Activated CD8-positive, alpha-beta memory T cell treated with anti-CD3 and anti-CD28 coated beads for 1 hour (primary cell): ENCODE results near the gene WDHD1.
"Not testable (repeated sequence)": the region's sequence is repeated elsewhere in the genome, so short reads cannot be mapped to it uniquely, and the experiment has no call there.

Source experiments
- DNase-seq, 2 donors: peaks; one replicate each; pipeline ENCODE4 v3.0.0-alpha.2; 2020; ENCODE audit warnings: low read depth in 1 of 2; ENCODE audit errors: extremely low read depth in 1 of 2

The WDHD1 gene

DNA sequence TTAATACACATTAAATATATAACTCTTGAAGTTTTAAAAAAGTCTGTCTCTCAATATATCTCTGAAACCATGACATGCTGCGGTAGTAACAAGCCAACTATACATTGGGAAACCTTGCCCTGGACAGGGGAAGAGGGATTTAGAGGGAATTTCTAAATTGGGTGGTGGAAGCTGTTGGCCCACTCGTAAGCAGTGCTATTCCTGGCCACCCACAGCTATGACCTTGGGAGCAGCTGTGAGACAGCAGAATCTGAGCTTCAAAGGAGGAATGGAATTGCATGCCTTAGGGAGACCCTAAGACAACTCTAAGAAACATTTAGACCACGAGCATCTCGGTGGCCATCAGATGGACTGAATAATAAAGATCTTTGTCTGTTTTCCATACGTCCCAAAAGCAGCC lies 108.5 kb downstream of the WDHD1 start:
- DNase-seq = no peak

DNA sequence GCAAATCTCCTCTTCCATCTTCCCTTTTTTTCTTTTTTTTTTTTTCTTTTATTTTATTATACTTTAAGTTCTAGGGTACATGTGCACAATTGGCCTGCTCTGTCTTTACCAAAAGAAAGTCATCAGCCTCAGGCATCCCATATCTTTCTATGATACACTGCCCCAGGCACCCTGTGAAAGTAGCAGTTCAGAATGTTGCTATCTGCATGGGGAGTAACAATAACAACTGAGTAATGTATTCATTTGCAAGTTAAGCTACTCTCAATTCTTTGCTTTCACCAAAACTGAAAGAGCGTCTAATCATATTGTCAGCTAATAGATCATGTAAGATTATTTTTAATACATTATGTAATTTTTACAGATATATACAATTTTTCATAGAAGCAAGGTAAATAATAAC lies 110.8 kb downstream of the WDHD1 start:
- no peak for DNase-seq

- no peak for DNase-seq
Measured at GRCh38 chr14:54909817-54910558, 116.9 kb downstream of the WDHD1 start.

DNA sequence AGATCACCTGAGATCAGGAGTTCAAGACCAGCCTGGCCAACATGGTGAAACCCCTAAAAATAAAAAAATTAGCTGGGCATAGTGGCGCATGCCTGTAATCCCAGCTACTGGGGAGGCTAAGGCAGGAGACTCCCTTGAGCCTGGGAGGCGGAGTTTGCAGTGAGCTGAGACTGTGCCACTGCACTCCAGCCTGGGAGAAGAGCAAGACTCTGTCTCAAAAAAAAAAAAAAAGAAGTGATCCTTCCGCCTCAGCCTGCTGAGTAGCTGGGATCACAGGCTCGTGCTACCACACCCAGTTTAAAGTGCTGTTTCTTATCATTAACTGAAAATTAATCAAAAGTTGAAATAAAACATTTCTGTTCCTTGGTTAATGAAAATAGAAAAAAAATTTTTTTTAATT lies 117.9 kb downstream of the WDHD1 start:
- DNase-seq = not testable (repeated sequence)

DNA sequence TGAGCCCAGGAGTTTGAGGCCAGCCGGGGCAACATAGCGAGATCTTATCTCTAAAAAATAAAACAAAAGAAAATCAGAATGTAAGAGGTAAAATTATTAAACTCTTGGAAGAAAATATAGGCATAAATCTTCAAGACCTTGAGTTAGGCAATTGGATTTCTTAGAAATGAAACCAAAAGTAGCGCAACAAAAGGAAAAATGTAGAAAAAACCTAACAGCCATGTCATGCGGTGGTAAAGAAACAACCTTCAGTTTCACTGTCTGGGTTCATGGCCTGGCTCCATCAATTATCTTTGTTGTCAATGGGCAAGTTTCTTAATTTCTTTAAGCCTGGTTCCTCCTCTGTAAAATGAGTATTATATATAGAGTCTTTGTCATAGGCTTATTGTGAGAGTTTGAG lies 118.7 kb downstream of the WDHD1 start:
- DNase-seq = no peak

DNA sequence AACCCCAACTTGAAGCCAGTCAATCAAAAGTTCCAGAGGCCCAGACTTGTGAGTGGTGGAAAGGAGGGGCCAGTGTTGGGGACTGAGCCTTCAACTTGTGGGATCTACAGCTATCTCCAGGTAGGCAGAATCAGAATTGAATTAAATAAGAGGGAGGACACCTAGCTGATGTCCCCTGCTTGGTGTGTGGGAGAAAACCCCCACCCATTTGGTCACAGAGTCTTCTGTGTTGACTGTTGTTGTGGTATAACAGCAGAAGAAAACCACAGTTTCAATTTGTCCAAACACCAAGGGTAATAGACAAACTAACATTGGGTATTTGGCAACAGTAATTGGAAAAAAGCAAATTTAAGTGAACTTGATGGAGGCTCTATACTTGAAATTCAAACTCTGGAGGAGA lies 120.8 kb downstream of the WDHD1 start:
- no peak for DNase-seq

DNA sequence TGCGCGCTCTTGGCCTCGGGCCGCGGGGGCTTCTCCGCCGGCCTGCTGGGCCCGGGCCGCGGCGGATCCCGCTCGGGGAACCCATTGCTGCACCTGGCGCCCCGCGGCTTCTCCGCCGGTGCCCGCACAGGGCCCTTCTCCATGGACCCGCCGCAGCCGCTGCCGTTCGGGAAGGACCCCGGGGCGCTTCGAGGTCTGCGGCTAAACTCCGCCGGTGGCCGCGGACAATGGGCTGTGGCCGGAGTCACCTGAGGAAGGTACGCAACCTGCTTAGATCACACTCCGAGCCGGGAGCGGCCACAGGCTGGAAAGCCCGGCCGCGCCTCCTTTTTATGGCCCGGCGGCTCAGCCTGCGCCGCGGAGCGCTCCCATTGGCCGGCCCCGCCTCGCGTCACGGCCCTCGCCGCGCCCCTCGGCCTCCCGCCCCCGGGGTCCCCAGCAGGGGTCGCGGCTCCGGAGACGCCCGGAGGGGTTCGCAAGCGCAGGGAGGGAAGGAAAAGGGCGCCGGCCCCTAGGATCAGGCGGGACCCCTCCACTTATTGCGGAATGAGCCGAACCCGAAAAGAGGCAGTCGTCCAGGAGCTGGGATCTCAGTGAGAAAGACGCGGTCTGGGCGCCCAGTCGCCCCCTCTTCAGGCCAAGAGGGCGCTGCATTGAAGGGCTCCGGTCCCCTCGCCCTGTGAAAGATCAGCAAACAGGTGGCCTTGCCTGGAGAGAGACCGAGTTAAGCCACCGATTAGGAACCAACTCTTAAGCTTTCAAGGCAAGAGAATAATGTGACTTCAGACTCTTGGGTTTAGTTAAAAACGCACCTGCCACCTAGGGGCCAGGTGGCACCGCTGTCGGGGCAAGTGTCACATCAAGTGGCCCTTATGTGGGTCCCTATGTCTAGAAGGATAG lies 124.1 kb downstream of the WDHD1 start, which contains the start of gene GCH1:
Gene GCH1, minus strand, starts transcription at position 306 of the 900 bp plus-strand sequence. Its CDS starts 163 bp downstream, at position 143.
- peak; percentile 33 to 67 for DNase-seq

- peak; percentile 51 to 67 for DNase-seq
Measured at GRCh38 chr14:54902143-54902520, 124.8 kb downstream of the WDHD1 start.

DNA sequence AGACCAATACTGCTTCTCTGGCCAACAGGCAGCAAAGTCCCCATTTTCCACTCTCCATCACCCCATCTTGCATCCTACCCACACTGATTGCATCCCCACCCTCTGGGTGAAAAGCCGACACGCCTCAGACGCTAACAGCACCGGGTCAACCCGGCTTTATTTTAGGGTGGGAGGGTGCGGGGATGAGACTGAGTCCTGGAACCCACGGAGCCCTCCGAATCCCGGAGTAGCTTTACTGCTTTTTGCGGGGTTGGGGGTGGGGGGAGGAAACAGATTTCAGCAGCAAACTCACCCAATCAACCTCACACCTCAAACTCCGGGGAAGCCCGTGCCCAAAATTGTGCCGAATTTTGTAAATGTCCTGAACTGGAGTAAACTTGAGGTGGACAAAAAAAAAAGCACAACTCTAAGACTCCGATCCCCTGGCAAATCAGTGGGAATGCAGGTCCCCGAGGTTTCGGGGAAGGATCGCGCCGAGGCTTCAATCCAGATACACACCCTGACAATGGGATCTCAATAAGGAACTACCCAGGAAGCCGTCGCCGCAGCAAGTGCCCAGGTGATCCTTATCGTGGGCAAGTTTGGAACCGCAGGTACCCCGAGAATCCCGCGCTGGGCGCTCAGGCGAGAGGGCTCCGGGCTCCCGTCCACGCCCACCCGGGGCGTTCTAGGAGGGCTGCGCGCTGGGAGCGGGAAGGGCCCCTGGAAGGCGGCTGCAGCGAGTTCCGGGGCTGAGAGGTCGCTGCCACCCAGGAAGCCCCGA lies 125.3 kb downstream of the WDHD1 start:
- DNase-seq = no peak

- no peak for DNase-seq
Measured at GRCh38 chr14:54899573-54899972, 127.3 kb downstream of the WDHD1 start.

GRCh38 chr14:54897809-54898555 lies 128.9 kb downstream of the WDHD1 start:
- DNase-seq = not testable (repeated sequence)

- DNase-seq = no peak
Measured at GRCh38 chr14:54895683-54896082, 131.2 kb downstream of the WDHD1 start.

- DNase-seq = no peak
Measured at GRCh38 chr14:54894995-54895394, 131.9 kb downstream of the WDHD1 start.

- no peak for DNase-seq
Measured at GRCh38 chr14:54893151-54893760, 133.6 kb downstream of the WDHD1 start.

GRCh38 chr14:54891471-54892245 lies 135.2 kb downstream of the WDHD1 start:
- DNase-seq = no peak

DNA sequence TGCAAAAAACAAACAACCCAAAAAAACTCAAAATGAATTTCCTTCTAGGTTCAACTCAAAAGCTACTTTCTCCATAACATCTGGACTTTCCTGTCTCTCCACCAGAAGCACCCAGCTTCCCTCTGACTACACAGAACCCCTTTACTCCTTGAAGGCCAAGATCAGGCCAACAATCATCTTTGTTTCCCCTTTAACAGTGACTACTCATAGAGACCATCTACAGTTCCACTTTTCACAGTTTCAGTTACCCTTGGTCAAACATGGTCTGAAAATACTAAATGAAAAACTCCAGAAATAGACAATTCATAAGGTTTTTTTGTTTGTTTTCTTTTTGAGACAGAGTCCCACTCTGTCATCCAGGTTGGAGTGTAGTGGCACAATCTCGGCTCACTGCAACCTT lies 136.1 kb downstream of the WDHD1 start:
- DNase-seq = no peak

DNA sequence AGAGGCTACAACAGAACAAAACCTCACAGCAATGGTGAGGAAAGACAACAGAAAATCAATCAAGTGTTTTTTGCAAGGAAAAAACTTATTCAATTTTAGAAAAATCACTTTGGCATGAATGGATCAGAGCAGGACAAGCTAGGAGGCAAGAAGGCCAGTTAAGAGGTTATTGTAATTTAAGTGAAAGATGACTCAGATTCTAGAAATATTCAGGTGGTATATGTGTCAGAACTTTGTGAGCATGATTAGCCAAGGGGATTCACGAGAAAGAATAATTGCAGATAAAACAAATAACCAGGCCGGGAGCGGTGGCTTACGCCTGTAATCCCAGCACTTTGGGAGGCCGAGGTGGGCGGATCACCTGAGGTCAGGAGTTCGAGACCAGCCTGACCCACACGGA lies 137.0 kb downstream of the WDHD1 start:
- no peak for DNase-seq
